ENCODE data around the gene IL17C. TPM values are rescaled to one million over a fixed set of nuclear protein-coding genes. Genes with fewer than 3 reads are reported as not detected.

Gene IL17C
- total RNA-seq, 6 donors from 2014 or later, result 0.40 to 0.76 TPM; not detected in 4

GRCh38 chr16:88622125-88622524 is 16.2 kb upstream of the IL17C start:
- H3K4me1 ChIP-seq, result peaks cover 0 to 8% (median 0%) of the 10 kb centered on the region in 4 donors
- peaks cover 20 to 77% (median 50%) of the 10 kb centered on the region in 4 donors for H3K36me3 ChIP-seq
- no peaks in the 10 kb centered on the region for H3K27me3 ChIP-seq
- WGBS, 2 donors, result 92 to 93% methylated on average over 17 to 19 of the region's 19 CpGs
- no peaks in the 10 kb centered on the region for H3K9me3 ChIP-seq
- no peak overlapping the region for H3K4me3 ChIP-seq
- H3K27ac ChIP-seq, result no peak overlapping the region
- DNase-seq (peak in 1 of 2 donors; percentile 69), ATAC-seq (ENCODE audit: low FRiP score in 2 of 2) (no peak)
- TF ChIP-seq POLR2AphosphoS5 (IDR thresholded peaks at IDR 0.05), result no peak
- TF ChIP-seq POLR2A (IDR thresholded peaks at IDR 0.05), result no peak
- TF ChIP-seq, protein P1, sequence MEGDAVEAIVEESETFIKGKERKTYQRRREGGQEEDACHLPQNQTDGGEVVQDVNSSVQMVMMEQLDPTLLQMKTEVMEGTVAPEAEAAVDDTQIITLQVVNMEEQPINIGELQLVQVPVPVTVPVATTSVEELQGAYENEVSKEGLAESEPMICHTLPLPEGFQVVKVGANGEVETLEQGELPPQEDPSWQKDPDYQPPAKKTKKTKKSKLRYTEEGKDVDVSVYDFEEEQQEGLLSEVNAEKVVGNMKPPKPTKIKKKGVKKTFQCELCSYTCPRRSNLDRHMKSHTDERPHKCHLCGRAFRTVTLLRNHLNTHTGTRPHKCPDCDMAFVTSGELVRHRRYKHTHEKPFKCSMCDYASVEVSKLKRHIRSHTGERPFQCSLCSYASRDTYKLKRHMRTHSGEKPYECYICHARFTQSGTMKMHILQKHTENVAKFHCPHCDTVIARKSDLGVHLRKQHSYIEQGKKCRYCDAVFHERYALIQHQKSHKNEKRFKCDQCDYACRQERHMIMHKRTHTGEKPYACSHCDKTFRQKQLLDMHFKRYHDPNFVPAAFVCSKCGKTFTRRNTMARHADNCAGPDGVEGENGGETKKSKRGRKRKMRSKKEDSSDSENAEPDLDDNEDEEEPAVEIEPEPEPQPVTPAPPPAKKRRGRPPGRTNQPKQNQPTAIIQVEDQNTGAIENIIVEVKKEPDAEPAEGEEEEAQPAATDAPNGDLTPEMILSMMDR (IDR thresholded peaks at IDR 0.05), result no peak
- no peak for TF ChIP-seq EP300 (IDR thresholded peaks at IDR 0.05)

GRCh38 chr16:88622866-88623265 is 15.5 kb upstream of the IL17C start:
- DNase-seq, result peak in 1 of 2 donors; percentile 77
- no peak for TF ChIP-seq POLR2A (IDR thresholded peaks at IDR 0.05)
- TF ChIP-seq, protein P1 (IDR thresholded peaks at IDR 0.05), result no peak
- no peak for TF ChIP-seq POLR2AphosphoS5 (IDR thresholded peaks at IDR 0.05)
- TF ChIP-seq EP300 (IDR thresholded peaks at IDR 0.05), result no peak
- H3K9me3 ChIP-seq, result no peaks in the 10 kb centered on the region
- H3K4me1 ChIP-seq, result peaks cover 0 to 3% (median 0%) of the 10 kb centered on the region in 4 donors
- no peaks in the 10 kb centered on the region for H3K27me3 ChIP-seq
- no peak overlapping the region for H3K27ac ChIP-seq
- no peak for ATAC-seq (ENCODE audit: low FRiP score in 2 of 2)
- 93 to 95% methylated on average over 29 of the region's 29 CpGs for WGBS, 2 donors
- H3K4me3 ChIP-seq, result no peak overlapping the region
- H3K36me3 ChIP-seq, result peaks cover 27 to 77% (median 56%) of the 10 kb centered on the region in 4 donors

GRCh38 chr16:88623858-88624257 is 14.5 kb upstream of the IL17C start:
- Histone ChIP-seq H3K9me3 (no peaks in the 10 kb centered on the region), H3K36me3 (peaks cover 30 to 80% (median 65%) of the 10 kb centered on the region in 4 donors), H3K4me3 (no peak overlapping the region), H3K27me3 (no peaks in the 10 kb centered on the region), H3K4me1 (no peaks in the 10 kb centered on the region), H3K27ac (no peak overlapping the region)
- ATAC-seq (ENCODE audit: low FRiP score in 2 of 2), result no peak
- peak in 1 of 2 donors; percentile 70 for DNase-seq
- TF ChIP-seq EP300 (IDR thresholded peaks at IDR 0.05) (no peak), POLR2A (IDR thresholded peaks at IDR 0.05) (no peak), POLR2AphosphoS5 (IDR thresholded peaks at IDR 0.05) (no peak)
- TF ChIP-seq, protein P1 (IDR thresholded peaks at IDR 0.05), result no peak
- 92 to 98% methylated on average over 12 to 13 of the region's 13 CpGs for WGBS, 2 donors

DNA sequence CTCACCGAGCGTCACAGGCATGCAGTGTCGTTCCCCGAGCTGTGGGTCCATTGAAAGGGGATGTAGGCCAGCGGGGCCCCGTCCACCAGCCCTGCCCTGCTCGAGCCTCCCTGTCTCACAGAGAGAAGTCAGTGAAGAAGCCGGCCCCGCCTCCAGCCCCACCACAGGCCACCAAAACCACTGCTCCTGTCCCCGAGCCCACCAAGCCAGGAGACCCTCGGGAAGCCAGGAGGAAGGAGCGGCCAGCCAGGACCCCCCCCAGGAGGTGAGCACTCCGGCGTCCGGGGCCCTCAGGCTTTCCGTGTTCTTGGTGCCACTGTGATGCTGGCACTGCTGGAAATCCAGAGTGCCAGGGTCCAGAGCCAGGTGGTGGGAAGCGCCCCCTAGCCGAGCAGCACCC is 13.9 kb upstream of the IL17C start:
- Histone ChIP-seq H3K27ac (no peak overlapping the region), H3K4me1 (no peaks in the 10 kb centered on the region), H3K4me3 (no peak overlapping the region), H3K36me3 (peaks cover 31 to 81% (median 65%) of the 10 kb centered on the region in 4 donors), H3K9me3 (no peaks in the 10 kb centered on the region), H3K27me3 (no peaks in the 10 kb centered on the region)
- 83 to 96% methylated on average over 3 to 12 of the region's 18 CpGs for WGBS, 2 donors
- DNase-seq (peak in 1 of 2 donors; percentile 75), ATAC-seq (ENCODE audit: low FRiP score in 2 of 2) (no peak)
- TF ChIP-seq EP300 (IDR thresholded peaks at IDR 0.05) (no peak), POLR2A (IDR thresholded peaks at IDR 0.05) (no peak), POLR2AphosphoS5 (IDR thresholded peaks at IDR 0.05) (no peak)
- TF ChIP-seq, protein P1 (IDR thresholded peaks at IDR 0.05), result no peak

DNA sequence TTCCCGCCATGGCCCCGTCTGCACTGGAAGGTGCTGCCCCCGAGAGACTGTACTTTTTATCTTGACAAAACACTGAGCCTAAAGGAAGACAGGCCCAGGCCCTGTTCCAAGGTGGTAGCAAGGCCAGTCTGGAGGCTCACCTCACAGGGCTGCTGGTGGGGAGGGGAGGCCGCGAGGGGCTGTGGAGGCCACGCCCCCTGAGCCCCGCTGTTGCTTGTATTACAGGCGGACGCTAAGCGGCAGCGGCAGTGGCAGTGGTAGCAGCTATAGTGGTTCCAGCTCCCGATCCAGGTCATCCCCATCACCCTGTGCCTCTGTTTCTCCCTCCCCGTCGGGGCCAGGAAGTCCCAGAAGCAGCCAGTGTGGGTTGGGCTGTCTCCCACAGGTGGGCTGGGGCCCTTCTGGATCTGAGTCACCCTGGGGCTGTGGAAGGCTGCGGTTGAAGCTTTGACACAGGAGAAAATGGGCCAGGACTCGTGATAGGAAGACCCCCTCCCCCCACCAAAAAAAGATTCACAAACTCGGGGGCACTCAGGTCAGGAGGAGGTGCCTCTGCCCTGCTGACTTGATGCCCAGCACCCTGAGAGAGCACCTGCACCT is 13.3 kb upstream of the IL17C start:
- no peaks in the 10 kb centered on the region for H3K9me3 ChIP-seq
- 89 to 91% methylated on average over 11 to 16 of the region's 17 CpGs for WGBS, 2 donors
- no peaks in the 10 kb centered on the region for H3K27me3 ChIP-seq
- ATAC-seq (ENCODE audit: low FRiP score in 2 of 2) (no peak), DNase-seq (peak in 1 of 2 donors; percentile 72)
- TF ChIP-seq POLR2AphosphoS5 (IDR thresholded peaks at IDR 0.05), result no peak
- TF ChIP-seq POLR2A (IDR thresholded peaks at IDR 0.05), result no peak
- TF ChIP-seq, protein P1 (IDR thresholded peaks at IDR 0.05), result no peak
- no peak for TF ChIP-seq EP300 (IDR thresholded peaks at IDR 0.05)
- no peak overlapping the region for H3K4me3 ChIP-seq
- H3K36me3 ChIP-seq, result peaks cover 37 to 82% (median 67%) of the 10 kb centered on the region in 4 donors
- H3K27ac ChIP-seq, result no peak overlapping the region
- H3K4me1 ChIP-seq, result no peaks in the 10 kb centered on the region

Data from upper lobe of left lung (tissue), 6 donors.